SU-DHL-6 (cell line): ENCODE data around the gene TECTA.

ENCODE experiments used
- EZH2phosphoT487 ChIP-seq: fragments of 200-600 bp; sonication (generic), shearing (Covaris generic); conservative IDR thresholded peaks from 2 replicates; pipeline ENCODE4 v1.6.1; 2018; ENCODE audit warnings: mild to moderate bottlenecking, antibody characterized with exemption, low read length, moderate library complexity, mixed read lengths
- TF ChIP-seq, protein P1 (sequence below): fragments of 200-600 bp; sonication (generic); IDR thresholded peaks from one replicate; pipeline ENCODE4 v1.5.1; 2017; ENCODE audit warnings: antibody characterized with exemption, mild to moderate bottlenecking, low read length, moderate library complexity; ENCODE audit not compliant: insufficient read depth, poor library complexity, severe bottlenecking

DNA sequence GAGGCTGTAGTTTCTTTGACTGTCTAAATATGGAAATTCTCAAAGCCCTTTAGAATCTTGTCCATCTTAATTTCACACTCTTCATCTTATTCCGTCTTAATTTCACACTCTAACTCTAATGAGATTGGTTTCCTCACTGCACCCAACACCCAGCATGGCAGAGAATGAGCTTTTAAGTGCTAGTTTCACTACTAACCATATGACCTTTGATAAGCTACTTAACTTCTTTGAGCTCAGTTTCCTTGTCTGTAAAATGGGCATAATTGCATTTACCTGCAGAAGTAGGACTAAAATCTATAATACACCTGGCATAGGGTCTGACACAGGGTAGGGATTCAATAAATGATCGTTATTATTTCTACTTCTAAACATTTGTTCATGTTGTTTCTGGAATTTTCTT, 46.8 kb upstream of the TECTA start:
- TF ChIP-seq, protein P1, sequence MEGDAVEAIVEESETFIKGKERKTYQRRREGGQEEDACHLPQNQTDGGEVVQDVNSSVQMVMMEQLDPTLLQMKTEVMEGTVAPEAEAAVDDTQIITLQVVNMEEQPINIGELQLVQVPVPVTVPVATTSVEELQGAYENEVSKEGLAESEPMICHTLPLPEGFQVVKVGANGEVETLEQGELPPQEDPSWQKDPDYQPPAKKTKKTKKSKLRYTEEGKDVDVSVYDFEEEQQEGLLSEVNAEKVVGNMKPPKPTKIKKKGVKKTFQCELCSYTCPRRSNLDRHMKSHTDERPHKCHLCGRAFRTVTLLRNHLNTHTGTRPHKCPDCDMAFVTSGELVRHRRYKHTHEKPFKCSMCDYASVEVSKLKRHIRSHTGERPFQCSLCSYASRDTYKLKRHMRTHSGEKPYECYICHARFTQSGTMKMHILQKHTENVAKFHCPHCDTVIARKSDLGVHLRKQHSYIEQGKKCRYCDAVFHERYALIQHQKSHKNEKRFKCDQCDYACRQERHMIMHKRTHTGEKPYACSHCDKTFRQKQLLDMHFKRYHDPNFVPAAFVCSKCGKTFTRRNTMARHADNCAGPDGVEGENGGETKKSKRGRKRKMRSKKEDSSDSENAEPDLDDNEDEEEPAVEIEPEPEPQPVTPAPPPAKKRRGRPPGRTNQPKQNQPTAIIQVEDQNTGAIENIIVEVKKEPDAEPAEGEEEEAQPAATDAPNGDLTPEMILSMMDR, result no peak
- no peak for TF ChIP-seq EZH2phosphoT487
